Measurements from ENCODE around the gene BAHCC1.

Gene BAHCC1

DNA sequence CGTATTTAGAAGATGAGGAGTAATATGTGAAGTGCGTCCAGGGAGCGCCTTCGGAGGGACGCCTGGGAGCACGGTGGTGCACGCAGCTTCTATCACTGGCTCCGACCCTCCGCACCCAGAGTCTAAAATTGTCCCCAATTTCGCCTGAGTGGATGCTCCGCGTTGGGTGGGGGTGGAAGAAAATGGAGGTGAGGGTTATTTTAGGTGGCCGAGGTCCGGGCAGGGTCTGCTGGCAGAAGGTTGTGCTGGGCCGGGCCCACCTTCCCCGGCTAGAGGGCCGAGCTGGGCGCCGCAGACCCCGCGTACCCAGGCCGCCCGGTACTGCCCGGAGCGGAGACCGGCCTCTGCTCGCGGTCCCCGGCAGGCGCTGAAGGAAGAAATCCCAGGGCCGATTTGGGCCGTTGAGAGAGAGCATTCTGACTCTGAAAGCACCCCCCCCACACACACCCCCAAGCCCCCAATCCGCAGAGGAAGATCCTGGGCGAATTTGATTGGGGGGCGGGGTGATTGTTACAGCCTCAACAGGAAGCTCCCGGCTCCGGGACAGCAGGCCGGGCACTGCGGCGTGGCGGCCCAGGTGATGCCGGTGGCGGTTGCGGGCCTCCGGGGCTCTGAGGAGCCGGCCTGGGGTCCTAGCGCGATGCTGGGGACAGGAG, 3.0 kb downstream of the BAHCC1 start:
- H3K27ac ChIP-seq = no peak overlapping the region
- H3K4me2 ChIP-seq = no peak overlapping the region
- TF ChIP-seq, protein P1, sequence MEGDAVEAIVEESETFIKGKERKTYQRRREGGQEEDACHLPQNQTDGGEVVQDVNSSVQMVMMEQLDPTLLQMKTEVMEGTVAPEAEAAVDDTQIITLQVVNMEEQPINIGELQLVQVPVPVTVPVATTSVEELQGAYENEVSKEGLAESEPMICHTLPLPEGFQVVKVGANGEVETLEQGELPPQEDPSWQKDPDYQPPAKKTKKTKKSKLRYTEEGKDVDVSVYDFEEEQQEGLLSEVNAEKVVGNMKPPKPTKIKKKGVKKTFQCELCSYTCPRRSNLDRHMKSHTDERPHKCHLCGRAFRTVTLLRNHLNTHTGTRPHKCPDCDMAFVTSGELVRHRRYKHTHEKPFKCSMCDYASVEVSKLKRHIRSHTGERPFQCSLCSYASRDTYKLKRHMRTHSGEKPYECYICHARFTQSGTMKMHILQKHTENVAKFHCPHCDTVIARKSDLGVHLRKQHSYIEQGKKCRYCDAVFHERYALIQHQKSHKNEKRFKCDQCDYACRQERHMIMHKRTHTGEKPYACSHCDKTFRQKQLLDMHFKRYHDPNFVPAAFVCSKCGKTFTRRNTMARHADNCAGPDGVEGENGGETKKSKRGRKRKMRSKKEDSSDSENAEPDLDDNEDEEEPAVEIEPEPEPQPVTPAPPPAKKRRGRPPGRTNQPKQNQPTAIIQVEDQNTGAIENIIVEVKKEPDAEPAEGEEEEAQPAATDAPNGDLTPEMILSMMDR (conservative IDR thresholded peaks at IDR 0.05; ENCODE audit: low read depth, low read length) = no peak
- H2AFZ ChIP-seq (ENCODE audit: low read depth) = no peak overlapping the region
- H3K36me3 ChIP-seq (ENCODE audit: insufficient read depth) = no peaks in the 10 kb centered on the region
- no peaks in the 10 kb centered on the region for H3K79me2 ChIP-seq (ENCODE audit: insufficient read depth, low read depth)
- peaks cover 19% of the 10 kb centered on the region for H3K4me1 ChIP-seq (ENCODE audit: low read depth, poor library complexity, severe bottlenecking)
- H4K20me1 ChIP-seq (ENCODE audit: insufficient read depth) = no peaks in the 10 kb centered on the region
- H3K4me3 ChIP-seq (IDR thresholded peaks at IDR 0.05; ENCODE audit: insufficient read depth, low read depth, low read length) = no peak overlapping the region
- H3K9ac ChIP-seq = no peak overlapping the region
- H3K27me3 ChIP-seq (ENCODE audit: insufficient read depth, low read depth) = peaks cover 93% of the 10 kb centered on the region

DNA sequence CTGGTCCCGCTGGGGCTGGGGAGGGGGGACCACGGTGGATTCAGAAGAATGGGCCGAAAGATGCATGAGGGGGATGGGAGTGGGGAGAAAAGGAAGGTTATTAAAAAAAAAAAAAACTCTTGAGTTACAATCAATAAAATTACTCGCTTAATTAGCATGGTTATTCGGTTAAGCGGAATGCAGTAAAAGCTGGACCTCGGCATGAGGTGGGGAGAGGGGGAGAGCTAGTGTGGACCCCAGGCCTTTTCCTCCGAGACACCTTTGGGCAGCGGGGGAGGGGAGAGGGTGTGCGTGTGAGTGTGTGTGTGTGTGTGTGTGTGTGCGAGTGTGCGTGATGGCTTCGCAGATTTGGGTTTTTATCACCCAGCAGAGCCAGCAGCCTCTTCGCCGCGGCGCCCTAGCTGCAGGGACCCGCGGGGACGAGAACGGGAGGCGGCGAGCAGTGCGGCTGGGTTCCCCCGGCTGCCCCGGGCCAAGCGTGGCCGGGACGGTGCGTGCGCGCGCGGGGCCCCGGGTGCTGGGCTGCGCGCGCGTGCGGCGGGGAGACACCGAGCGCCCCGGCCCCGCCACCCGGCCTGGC, 3.7 kb downstream of the BAHCC1 start:
- peaks cover 93% of the 10 kb centered on the region for H3K27me3 ChIP-seq (ENCODE audit: insufficient read depth, low read depth)

DNA sequence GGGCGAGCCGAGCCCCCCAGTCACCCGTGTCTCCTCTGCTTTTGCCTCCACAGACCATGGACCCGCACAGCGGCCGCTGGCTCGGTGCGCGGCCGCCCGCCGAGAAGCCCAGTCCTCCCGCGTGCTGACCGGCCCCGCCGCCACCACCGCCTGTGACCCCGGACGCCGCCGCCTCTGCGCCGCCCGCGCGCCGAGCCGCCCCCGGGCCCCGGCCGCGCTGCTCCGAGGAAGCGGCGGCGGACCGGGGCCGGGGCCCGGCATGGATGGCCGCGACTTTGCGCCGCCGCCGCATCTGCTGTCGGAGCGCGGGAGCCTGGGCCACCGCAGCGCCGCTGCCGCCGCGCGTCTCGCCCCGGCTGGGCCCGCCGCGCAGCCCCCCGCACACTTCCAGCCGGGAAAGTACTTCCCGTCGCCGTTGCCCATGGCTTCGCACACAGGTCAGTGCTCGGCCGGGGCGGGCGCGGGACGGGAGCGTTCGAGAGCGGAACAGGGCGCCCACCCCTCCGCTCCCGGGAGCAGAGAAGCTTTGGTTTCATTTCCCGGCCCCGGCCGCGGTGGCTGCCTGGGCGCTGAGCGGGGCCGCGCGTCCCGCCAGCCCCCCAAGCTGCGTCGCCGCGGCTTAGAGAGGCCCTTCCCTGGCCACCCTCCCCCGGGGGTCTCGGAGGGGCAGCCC, 4.4 kb downstream of the BAHCC1 start:
- Histone ChIP-seq H3K9ac (no peak overlapping the region), H3K36me3 (ENCODE audit: insufficient read depth) (no peaks in the 10 kb centered on the region), H3K4me3 (IDR thresholded peaks at IDR 0.05; ENCODE audit: insufficient read depth, low read depth, low read length) (no peak overlapping the region), H3K27me3 (ENCODE audit: insufficient read depth, low read depth) (peaks cover 94% of the 10 kb centered on the region), H2AFZ (ENCODE audit: low read depth) (no peak overlapping the region), H4K20me1 (ENCODE audit: insufficient read depth) (no peaks in the 10 kb centered on the region), H3K79me2 (ENCODE audit: insufficient read depth, low read depth) (no peaks in the 10 kb centered on the region), H3K4me2 (no peak overlapping the region), H3K4me1 (ENCODE audit: low read depth, poor library complexity, severe bottlenecking) (peaks cover 12% of the 10 kb centered on the region), H3K27ac (no peak overlapping the region)
- TF ChIP-seq, protein P1 (conservative IDR thresholded peaks at IDR 0.05; ENCODE audit: low read depth, low read length) = no peak

More for the DNA sequence above, 3.7 kb downstream of the BAHCC1 start:
- no peak overlapping the region for H3K27ac ChIP-seq
- TF ChIP-seq, protein P1 (conservative IDR thresholded peaks at IDR 0.05; ENCODE audit: low read depth, low read length) = no peak
- H3K79me2 ChIP-seq (ENCODE audit: insufficient read depth, low read depth) = no peaks in the 10 kb centered on the region
- H4K20me1 ChIP-seq (ENCODE audit: insufficient read depth) = no peaks in the 10 kb centered on the region
- H2AFZ ChIP-seq (ENCODE audit: low read depth) = no peak overlapping the region
- H3K9ac ChIP-seq = no peak overlapping the region
- H3K4me3 ChIP-seq (IDR thresholded peaks at IDR 0.05; ENCODE audit: insufficient read depth, low read depth, low read length) = no peak overlapping the region
- no peaks in the 10 kb centered on the region for H3K36me3 ChIP-seq (ENCODE audit: insufficient read depth)
- no peak overlapping the region for H3K4me2 ChIP-seq
- H3K4me1 ChIP-seq (ENCODE audit: low read depth, poor library complexity, severe bottlenecking) = peaks cover 19% of the 10 kb centered on the region

DNA sequence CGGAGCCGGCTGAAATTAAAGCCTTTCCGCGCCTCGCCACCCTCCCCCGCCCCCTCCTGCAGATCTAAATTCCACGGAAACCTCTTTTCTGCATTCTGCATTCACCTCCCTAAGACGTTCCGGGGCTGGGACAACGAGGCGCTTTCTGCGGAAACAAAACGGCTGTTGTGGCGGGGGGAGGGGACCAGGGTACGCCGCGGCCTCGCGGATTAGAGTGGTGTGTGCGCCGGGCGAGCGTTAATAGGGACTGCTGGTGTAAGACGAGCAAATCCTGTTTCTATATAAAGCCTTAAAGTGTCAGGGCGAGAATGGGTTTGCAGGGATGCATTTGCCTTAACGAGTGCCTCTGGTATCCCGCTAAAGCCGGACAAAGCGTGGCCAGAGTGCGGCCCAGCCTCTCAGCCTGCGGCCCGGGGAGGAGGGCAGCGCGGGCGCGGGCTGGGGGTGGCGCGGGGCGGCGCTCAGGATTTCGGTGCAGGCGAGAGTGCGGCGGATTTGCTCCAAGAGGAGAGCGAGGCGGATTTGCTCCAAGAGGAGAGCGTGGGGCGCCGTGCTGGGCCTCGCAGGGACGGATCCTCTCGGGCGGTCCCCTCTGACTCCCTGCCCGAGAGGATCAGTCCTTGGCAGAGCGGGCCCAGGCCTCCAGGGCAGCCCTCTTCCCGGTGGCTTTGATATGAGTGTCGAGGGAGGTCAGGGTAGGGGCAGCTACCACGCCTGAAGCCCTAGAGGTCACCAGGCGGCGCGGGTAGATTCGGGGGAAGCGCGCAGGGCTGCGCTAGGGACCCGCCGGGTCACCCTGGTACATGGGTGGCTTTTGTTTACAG, 5.1 kb downstream of the BAHCC1 start:
- H3K27me3 ChIP-seq (ENCODE audit: insufficient read depth, low read depth) = peaks cover 94% of the 10 kb centered on the region

More for the DNA sequence above, 5.1 kb downstream of the BAHCC1 start:
- Histone ChIP-seq H3K79me2 (ENCODE audit: insufficient read depth, low read depth) (no peaks in the 10 kb centered on the region), H2AFZ (ENCODE audit: low read depth) (no peak overlapping the region), H3K4me3 (IDR thresholded peaks at IDR 0.05; ENCODE audit: insufficient read depth, low read depth, low read length) (no peak overlapping the region), H3K4me2 (no peak overlapping the region), H3K27ac (no peak overlapping the region), H4K20me1 (ENCODE audit: insufficient read depth) (no peaks in the 10 kb centered on the region), H3K4me1 (ENCODE audit: low read depth, poor library complexity, severe bottlenecking) (peaks cover 5% of the 10 kb centered on the region), H3K36me3 (ENCODE audit: insufficient read depth) (no peaks in the 10 kb centered on the region), H3K9ac (no peak overlapping the region)
- TF ChIP-seq, protein P1 (conservative IDR thresholded peaks at IDR 0.05; ENCODE audit: low read depth, low read length) = no peak
